B cell (primary cell): Measurements from ENCODE around the gene ADGRE2.
"Not testable (repeated sequence)": the region's sequence is repeated elsewhere in the genome, so short reads cannot be mapped to it uniquely, and the experiment has no call there.

ENCODE experiments used
- EZH2 ChIP-seq: IDR thresholded peaks from 2 replicates; pipeline ENCODE4 v1.6.1; 2012; ENCODE audit warnings: borderline replicate concordance, low read depth, mild to moderate bottlenecking, moderate library complexity, low read length; ENCODE audit not compliant: insufficient read depth, poor library complexity, severe bottlenecking
- TF ChIP-seq, protein P1 (sequence below): fragments of 200-600 bp; IDR thresholded peaks from one replicate; pipeline ENCODE4 v1.8.0; 2022; ENCODE audit warnings: antibody characterized with exemption, mild to moderate bottlenecking

DNA sequence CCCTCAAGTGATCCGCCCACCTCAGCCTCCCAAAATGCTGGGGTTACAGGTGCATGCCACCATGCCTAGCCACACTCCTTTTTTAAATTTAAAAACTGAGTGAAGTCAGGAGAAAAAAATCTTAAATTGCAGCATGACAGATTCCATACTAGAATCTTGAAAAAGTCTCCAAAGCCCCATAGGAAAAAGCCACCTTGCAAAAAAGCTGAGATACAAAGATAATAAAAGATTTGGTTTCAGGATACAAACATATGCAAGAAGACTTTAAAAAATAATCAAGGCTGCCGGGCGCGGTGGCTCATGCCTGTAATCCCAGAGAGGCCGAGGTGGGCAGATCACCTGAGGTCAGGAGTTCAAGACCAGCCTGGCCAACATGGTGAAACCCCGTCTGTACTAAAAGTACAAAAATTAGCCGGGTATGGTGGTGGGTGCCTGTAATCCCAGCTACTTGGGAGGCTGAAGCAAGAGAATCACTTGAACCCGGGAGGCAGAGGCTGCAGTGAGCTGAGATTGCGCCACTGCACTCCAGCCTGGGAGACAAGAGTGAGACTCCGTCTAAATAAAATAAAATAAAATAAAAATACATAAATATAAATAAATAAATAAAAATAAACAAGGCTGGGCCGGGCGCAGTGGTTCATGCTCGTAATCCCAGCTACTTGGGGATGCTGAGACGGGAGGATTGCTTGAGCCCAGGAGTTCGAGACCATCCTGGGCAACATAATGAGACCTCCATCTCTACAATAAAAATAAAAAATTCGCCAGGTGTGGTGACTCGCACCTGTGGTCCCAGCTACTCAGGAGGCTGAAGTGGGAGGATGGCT lies 3.6 kb upstream of the ADGRE2 start:
- TF ChIP-seq, protein P1, sequence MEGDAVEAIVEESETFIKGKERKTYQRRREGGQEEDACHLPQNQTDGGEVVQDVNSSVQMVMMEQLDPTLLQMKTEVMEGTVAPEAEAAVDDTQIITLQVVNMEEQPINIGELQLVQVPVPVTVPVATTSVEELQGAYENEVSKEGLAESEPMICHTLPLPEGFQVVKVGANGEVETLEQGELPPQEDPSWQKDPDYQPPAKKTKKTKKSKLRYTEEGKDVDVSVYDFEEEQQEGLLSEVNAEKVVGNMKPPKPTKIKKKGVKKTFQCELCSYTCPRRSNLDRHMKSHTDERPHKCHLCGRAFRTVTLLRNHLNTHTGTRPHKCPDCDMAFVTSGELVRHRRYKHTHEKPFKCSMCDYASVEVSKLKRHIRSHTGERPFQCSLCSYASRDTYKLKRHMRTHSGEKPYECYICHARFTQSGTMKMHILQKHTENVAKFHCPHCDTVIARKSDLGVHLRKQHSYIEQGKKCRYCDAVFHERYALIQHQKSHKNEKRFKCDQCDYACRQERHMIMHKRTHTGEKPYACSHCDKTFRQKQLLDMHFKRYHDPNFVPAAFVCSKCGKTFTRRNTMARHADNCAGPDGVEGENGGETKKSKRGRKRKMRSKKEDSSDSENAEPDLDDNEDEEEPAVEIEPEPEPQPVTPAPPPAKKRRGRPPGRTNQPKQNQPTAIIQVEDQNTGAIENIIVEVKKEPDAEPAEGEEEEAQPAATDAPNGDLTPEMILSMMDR = not testable (repeated sequence)
- not testable (repeated sequence) for TF ChIP-seq EZH2
